IPS DF 6.9 (cell line): ENCODE measurements around the gene SNX13.
"Not testable (repeated sequence)": the region's sequence is repeated elsewhere in the genome, so short reads cannot be mapped to it uniquely, and the experiment has no call there.

ENCODE experiments used
- DNase-seq: peaks from one replicate; pipeline ENCODE4 v3.0.0-alpha.2; 2013; ENCODE audit warnings: low read depth, low spot score
- H3K27ac ChIP-seq: one replicate; pipeline ENCODE4 v1.5.1; 2013; ENCODE audit warnings: low read length, control low read depth
- H3K27me3 ChIP-seq: 2 replicates; pipeline ENCODE4 v1.6.1; 2013; ENCODE audit warnings: mild to moderate bottlenecking, low read length; ENCODE audit not compliant: control insufficient read depth, insufficient read depth
- H3K36me3 ChIP-seq: 2 replicates; pipeline ENCODE4 v1.6.1; 2013; ENCODE audit warnings: low read length; ENCODE audit not compliant: control insufficient read depth, insufficient read depth
- H3K4me1 ChIP-seq: 2 replicates; pipeline ENCODE4 v1.6.1; 2013; ENCODE audit warnings: low read length; ENCODE audit not compliant: control insufficient read depth, insufficient read depth
- H3K4me3 ChIP-seq: 2 replicates; pipeline ENCODE4 v1.5.1; 2013; ENCODE audit warnings: mild to moderate bottlenecking, low read length
- H3K9me3 ChIP-seq: 2 replicates; pipeline ENCODE4 v1.6.1; 2013; ENCODE audit warnings: low read length, inconsistent platforms; ENCODE audit not compliant: control insufficient read depth, insufficient read depth
- WGBS: extraction: QIAGEN DNeasy Blood & Tissue Kit; methylation state at CpG from one replicate; pipeline ENCODE4 v1.1.7; 2013; ENCODE audit warnings: mixed read lengths, missing lambda C conversion rate; ENCODE audit not compliant: insufficient read length, insufficient coverage; 5-methylcytosine and 5-hydroxymethylcytosine counted together

Gene SNX13

GRCh38 chr7:17913250-17913649, 27.0 kb downstream of the SNX13 start:
- no peak overlapping the region for H3K4me3 ChIP-seq
- peaks cover 6% of the 10 kb centered on the region for H3K4me1 ChIP-seq
- H3K9me3 ChIP-seq: no peaks in the 10 kb centered on the region
- WGBS: no CpG with 5 or more reads among the region's 2 CpGs
- H3K27ac ChIP-seq: no peak overlapping the region
- no peaks in the 10 kb centered on the region for H3K27me3 ChIP-seq
- DNase-seq: no peak
- H3K36me3 ChIP-seq: no peaks in the 10 kb centered on the region

GRCh38 chr7:17912536-17913235, 27.6 kb downstream of the SNX13 start:
- no CpG with 5 or more reads among the region's 5 CpGs for WGBS

GRCh38 chr7:17912050-17912449, 28.2 kb downstream of the SNX13 start:
- Histone ChIP-seq H3K27ac (no peak overlapping the region), H3K36me3 (no peaks in the 10 kb centered on the region), H3K4me1 (peaks cover 6% of the 10 kb centered on the region), H3K9me3 (no peaks in the 10 kb centered on the region), H3K4me3 (no peak overlapping the region), H3K27me3 (no peaks in the 10 kb centered on the region)
- DNase-seq: no peak
- WGBS: no CpG with 5 or more reads among the region's 1 CpG

More at GRCh38 chr7:17912536-17913235, 27.6 kb downstream of the SNX13 start:
- no peak for DNase-seq
- Histone ChIP-seq H3K27me3 (no peaks in the 10 kb centered on the region), H3K36me3 (no peaks in the 10 kb centered on the region), H3K9me3 (no peaks in the 10 kb centered on the region), H3K4me1 (peaks cover 6% of the 10 kb centered on the region), H3K4me3 (no peak overlapping the region), H3K27ac (no peak overlapping the region)

GRCh38 chr7:17910377-17910776, 29.9 kb downstream of the SNX13 start:
- Histone ChIP-seq H3K9me3 (no peaks in the 10 kb centered on the region), H3K27ac (no peak overlapping the region), H3K36me3 (no peaks in the 10 kb centered on the region), H3K4me3 (no peak overlapping the region), H3K4me1 (peaks cover 5% of the 10 kb centered on the region), H3K27me3 (no peaks in the 10 kb centered on the region)
- WGBS: no CpG with 5 or more reads among the region's 3 CpGs
- DNase-seq: no peak

- H3K27ac ChIP-seq: not testable (repeated sequence)
Observed at GRCh38 chr7:17909310-17909709, 31.0 kb downstream of the SNX13 start.

GRCh38 chr7:17907014-17907413, 33.3 kb downstream of the SNX13 start:
- no peak overlapping the region for H3K27ac ChIP-seq
- H3K9me3 ChIP-seq: no peaks in the 10 kb centered on the region
- no peaks in the 10 kb centered on the region for H3K27me3 ChIP-seq
- no peaks in the 10 kb centered on the region for H3K36me3 ChIP-seq
- no CpG with 5 or more reads among the region's 1 CpG for WGBS
- H3K4me1 ChIP-seq: peaks cover 3% of the 10 kb centered on the region; the same call in 1 of the 2 replicates
- DNase-seq: no peak
- H3K4me3 ChIP-seq: no peak overlapping the region

More at GRCh38 chr7:17909310-17909709, 31.0 kb downstream of the SNX13 start:
- H3K9me3 ChIP-seq, DNase-seq, H3K4me3 ChIP-seq, H3K4me1 ChIP-seq, H3K27me3 ChIP-seq, H3K36me3 ChIP-seq: not testable (repeated sequence)
- WGBS: no CpG with 5 or more reads among the region's 4 CpGs

- no peaks in the 10 kb centered on the region for H3K9me3 ChIP-seq
- H3K4me3 ChIP-seq: no peak overlapping the region
- H3K27ac ChIP-seq: no peak overlapping the region
- H3K4me1 ChIP-seq: peaks cover 4% of the 10 kb centered on the region; the same call in 1 of the 2 replicates
- no peaks in the 10 kb centered on the region for H3K36me3 ChIP-seq
- no peak for DNase-seq
- no peaks in the 10 kb centered on the region for H3K27me3 ChIP-seq
Observed at GRCh38 chr7:17903337-17903736, 37.0 kb downstream of the SNX13 start.

- Histone ChIP-seq H3K36me3 (no peaks in the 10 kb centered on the region), H3K9me3 (no peaks in the 10 kb centered on the region), H3K27me3 (no peaks in the 10 kb centered on the region), H3K4me1 (peaks cover 4% of the 10 kb centered on the region; the same call in 1 of the 2 replicates), H3K27ac (no peak overlapping the region), H3K4me3 (no peak overlapping the region)
- no CpG with 5 or more reads among the region's 5 CpGs for WGBS
- DNase-seq: no peak
Observed at GRCh38 chr7:17902599-17902998, 37.7 kb downstream of the SNX13 start.

GRCh38 chr7:17900464-17900863, 39.8 kb downstream of the SNX13 start:
- Histone ChIP-seq H3K9me3 (no peaks in the 10 kb centered on the region), H3K27me3 (no peaks in the 10 kb centered on the region), H3K36me3 (no peaks in the 10 kb centered on the region), H3K4me1 (peaks cover 4% of the 10 kb centered on the region; the same call in 1 of the 2 replicates), H3K27ac (no peak overlapping the region), H3K4me3 (no peak overlapping the region)
- no peak for DNase-seq
- WGBS: no CpG with 5 or more reads among the region's 1 CpG

GRCh38 chr7:17898111-17898510, 42.2 kb downstream of the SNX13 start:
- no peak for DNase-seq
- 100% methylated on average over 1 of the region's 4 CpGs for WGBS
- Histone ChIP-seq H3K4me3 (no peak overlapping the region), H3K9me3 (no peaks in the 10 kb centered on the region), H3K36me3 (no peaks in the 10 kb centered on the region), H3K27me3 (no peaks in the 10 kb centered on the region), H3K4me1 (peaks cover 4% of the 10 kb centered on the region; the same call in 1 of the 2 replicates), H3K27ac (no peak overlapping the region)

GRCh38 chr7:17887286-17887685, 53.0 kb downstream of the SNX13 start:
- Histone ChIP-seq H3K27me3 (no peaks in the 10 kb centered on the region), H3K27ac (no peak overlapping the region), H3K9me3 (no peaks in the 10 kb centered on the region), H3K4me1 (no peaks in the 10 kb centered on the region), H3K36me3 (no peaks in the 10 kb centered on the region), H3K4me3 (no peak overlapping the region)
- DNase-seq: no peak
- whole genome bisulfite sequencing: no CpG with 5 or more reads among the region's 2 CpGs
